H1 (cell line): ENCODE results near the gene VPS11. TPM values are rescaled to one million over a fixed set of nuclear protein-coding genes. Genes with fewer than 3 reads are reported as not detected.

ENCODE experiments used
- CTCF ChIA-PET: fragments of 300-600 bp; sonication (Branson Sonifier 250); formaldehyde crosslinking; loops from one replicate; lab custom pipeline; 2021; ENCODE audit not compliant: partially characterized antibody; lab: Charles Lee
- POLR2A ChIA-PET: fragments of 300-600 bp; sonication (Branson Sonifier 250); formaldehyde crosslinking; loops from one replicate; lab custom pipeline; 2021; ENCODE audit warnings: inconsistent platforms; ENCODE audit not compliant: partially characterized antibody; lab: Charles Lee
- DNase-seq, 2 experiments: peaks; one replicate each; pipeline versions ENCODE4 v3.0.0 to v3.0.0-alpha.2; 2010 to 2022; ENCODE audit warnings: low spot score in 2 of 2, low read depth in 1 of 2, mixed read lengths in 1 of 2
- FAIRE-seq: peaks from 2 replicates; lab custom pipeline; 2011; peaks lifted over from hg19 to GRCh38; lab: Jason Lieb, UNC
- H2AFZ ChIP-seq: 2 replicates; pipeline ENCODE4 v1.8.1; 2012; ENCODE audit warnings: low read length, inconsistent platforms
- H2AK5ac ChIP-seq: 2 replicates; pipeline ENCODE4 v1.6.1; 2013; ENCODE audit warnings: low read depth, low read length
- H2BK120ac ChIP-seq: replicated peaks from 2 replicates; pipeline ENCODE3; 2013; ENCODE audit warnings: low read depth, low read length, inconsistent platforms
- H2BK12ac ChIP-seq: 2 replicates; pipeline ENCODE4 v1.6.1; 2013; ENCODE audit warnings: low read depth, low read length
- H2BK15ac ChIP-seq: 2 replicates; pipeline ENCODE4 v1.6.1; 2013; ENCODE audit warnings: low read length
- H2BK20ac ChIP-seq: 2 replicates; pipeline ENCODE4 v1.6.1; 2013; ENCODE audit warnings: low read length
- H2BK5ac ChIP-seq: 2 replicates; pipeline ENCODE4 v1.6.1; 2013; ENCODE audit warnings: low read depth, low read length
- H3K14ac ChIP-seq: 2 replicates; pipeline ENCODE4 v1.6.1; 2013; ENCODE audit warnings: inconsistent platforms; ENCODE audit not compliant: insufficient read length
- H3K18ac ChIP-seq: 2 replicates; pipeline ENCODE4 v1.6.1; 2013; ENCODE audit warnings: low read length; ENCODE audit errors: extremely low read depth
- H3K23ac ChIP-seq: 2 replicates; pipeline ENCODE4 v1.6.1; 2013; ENCODE audit warnings: inconsistent platforms; ENCODE audit not compliant: insufficient read length
- H3K23me2 ChIP-seq: 2 replicates; pipeline ENCODE4 v1.6.1; 2013; ENCODE audit warnings: low read depth, low read length
- H3K27ac ChIP-seq: 2 replicates; pipeline ENCODE4 v1.6.1; 2011; ENCODE audit warnings: low read depth, low read length, inconsistent platforms
- H3K27me3 ChIP-seq, 4 experiments: replicated peaks in 1 of 4; 1 replicate in 1 of 4; 2 replicates in 3 of 4; pipeline versions ENCODE4 v1.6.1 to v1.8.1; 2011 to 2013; ENCODE audit warnings: low read length in 3 of 4, mild to moderate bottlenecking in 3 of 4, inconsistent platforms in 2 of 4, mixed read lengths in 2 of 4, moderate library complexity in 1 of 4; ENCODE audit not compliant: control insufficient read depth in 3 of 4, insufficient read depth in 3 of 4; ENCODE audit errors: extremely low read depth in 1 of 4
- H3K36me3 ChIP-seq, 4 experiments: 2 replicates each; pipeline versions ENCODE4 v1.6.1 to v1.8.1; 2011 to 2013; ENCODE audit warnings: mild to moderate bottlenecking in 4 of 4, low read length in 3 of 4, moderate library complexity in 2 of 4, control low read depth in 1 of 4, inconsistent platforms in 1 of 4; ENCODE audit not compliant: insufficient read depth in 4 of 4, control insufficient read depth in 2 of 4
- H3K4ac ChIP-seq: replicated peaks from 2 replicates; pipeline ENCODE3; 2013; ENCODE audit warnings: low read length, low read depth, mixed read lengths, inconsistent platforms; ENCODE audit not compliant: insufficient read length
- H3K4me1 ChIP-seq, 4 experiments: replicated peaks in 1 of 4; 1 replicate in 1 of 4; 2 replicates in 3 of 4; pipeline versions ENCODE4 v1.6.1 to v1.8.1; 2011 to 2013; ENCODE audit warnings: low read length in 3 of 4, inconsistent platforms in 2 of 4, mixed read lengths in 1 of 4; ENCODE audit not compliant: insufficient read depth in 4 of 4, control insufficient read depth in 3 of 4
- H3K4me2 ChIP-seq, 2 experiments: 2 replicates each; pipeline versions ENCODE4 v1.6.1 to v1.8.1; 2011 to 2013; ENCODE audit warnings: low read depth in 2 of 2, low read length in 2 of 2, control low read depth in 1 of 2, inconsistent platforms in 1 of 2, mild to moderate bottlenecking in 1 of 2; ENCODE audit not compliant: insufficient read depth in 1 of 2
- H3K4me3 ChIP-seq, 4 experiments: fragments of 200-600, 300-600 bp in 1 of 4; sonication (generic), shearing (Covaris generic), sonication (Bioruptor Twin) in 1 of 4; 2 replicates each; pipeline versions ENCODE4 v1.5.1 to v1.8.1; 2011 to 2016; ENCODE audit warnings: low read length in 4 of 4, low read depth in 3 of 4, control low read depth in 2 of 4, inconsistent platforms in 2 of 4, mild to moderate bottlenecking in 2 of 4, mixed read lengths in 1 of 4, moderate library complexity in 1 of 4; ENCODE audit not compliant: insufficient read depth in 2 of 4; ENCODE audit errors: extremely low read depth in 1 of 4
- H3K56ac ChIP-seq: replicated peaks from 2 replicates; pipeline ENCODE3; 2013; ENCODE audit warnings: low read depth, mild to moderate bottlenecking, mixed read lengths, low read length, inconsistent platforms; ENCODE audit not compliant: insufficient read length
- H3K79me1 ChIP-seq: 2 replicates; pipeline ENCODE4 v1.6.1; 2013; ENCODE audit warnings: low read depth, low read length, control low read depth
- H3K79me2 ChIP-seq, 2 experiments: 2 replicates each; pipeline versions ENCODE4 v1.6.1 to v1.8.1; 2012 to 2013; ENCODE audit warnings: low read length in 2 of 2, mild to moderate bottlenecking in 2 of 2, inconsistent platforms in 1 of 2; ENCODE audit not compliant: insufficient read depth in 2 of 2, control insufficient read depth in 1 of 2
- H3K9ac ChIP-seq, 4 experiments: replicated peaks in 1 of 4; 1 replicate in 1 of 4; 2 replicates in 3 of 4; pipeline versions ENCODE4 v1.6.1 to v1.8.1; 2011 to 2013; ENCODE audit warnings: low read depth in 3 of 4, low read length in 3 of 4, control low read depth in 2 of 4, mild to moderate bottlenecking in 2 of 4, moderate library complexity in 2 of 4, inconsistent platforms in 1 of 4; ENCODE audit errors: extremely low read depth in 1 of 4
- H3K9me3 ChIP-seq, 2 experiments: 2 replicates each; pipeline versions ENCODE4 v1.6.1 to v1.8.1; 2012 to 2013; ENCODE audit warnings: mild to moderate bottlenecking in 2 of 2, moderate library complexity in 2 of 2, control low read depth in 1 of 2, inconsistent platforms in 1 of 2, low read depth in 1 of 2, low read length in 1 of 2, mixed read lengths in 1 of 2; ENCODE audit not compliant: insufficient read depth in 2 of 2
- H4K20me1 ChIP-seq, 2 experiments: replicated peaks in 1 of 2; 2 replicates each; pipeline versions ENCODE3 to v1.8.1; 2011 to 2013; ENCODE audit warnings: inconsistent platforms in 2 of 2, low read length in 2 of 2, mild to moderate bottlenecking in 1 of 2; ENCODE audit not compliant: insufficient read depth in 2 of 2, control insufficient read depth in 1 of 2
- H4K5ac ChIP-seq: 2 replicates; pipeline ENCODE4 v1.6.1; 2013; ENCODE audit warnings: low read length, low read depth, mixed read lengths, inconsistent platforms; ENCODE audit not compliant: insufficient read length
- H4K8ac ChIP-seq: 2 replicates; pipeline ENCODE4 v1.8.0; 2013; ENCODE audit warnings: mild to moderate bottlenecking, moderate library complexity, low read length, inconsistent platforms; ENCODE audit not compliant: insufficient read depth; ENCODE audit errors: extremely low read depth
- H4K91ac ChIP-seq: replicated peaks from 2 replicates; pipeline ENCODE3; 2013; ENCODE audit warnings: low read length, mixed read lengths, inconsistent platforms; ENCODE audit not compliant: insufficient read length
- ATF2 ChIP-seq: IDR thresholded peaks from 2 replicates; pipeline ENCODE4 v1.6.1; 2012; ENCODE audit warnings: low read length, inconsistent platforms
- CBX5 ChIP-seq: fragments of 300-800, 300-1000 bp; sonication (generic); IDR thresholded peaks from 2 replicates; pipeline ENCODE4 v1.7.1; 2016; ENCODE audit warnings: antibody characterized with exemption, low read length, low read depth
- CTCF ChIP-seq, 3 experiments: IDR thresholded peaks; 1 replicate in 2 of 3; 2 replicates in 1 of 3; pipeline versions ENCODE4 v1.5.1 to v1.6.1; 2011; ENCODE audit warnings: low read length in 3 of 3, mild to moderate bottlenecking in 3 of 3, inconsistent platforms in 2 of 3, low read depth in 1 of 3, moderate library complexity in 1 of 3; ENCODE audit not compliant: insufficient read depth in 1 of 3; ENCODE audit errors: control extremely low read depth in 1 of 3
- RFX5 ChIP-seq: IDR thresholded peaks from 2 replicates; pipeline ENCODE4 v1.6.1; 2011; ENCODE audit warnings: low read depth, low read length, improper control_type of control experiment, borderline replicate concordance
- RXRA ChIP-seq: IDR thresholded peaks from 2 replicates; pipeline ENCODE4 v1.6.1; 2011; ENCODE audit warnings: low read depth, mild to moderate bottlenecking, low read length, moderate library complexity; ENCODE audit not compliant: insufficient read depth
- SP1 ChIP-seq: IDR thresholded peaks from 2 replicates; pipeline ENCODE4 v1.6.1; 2011; ENCODE audit warnings: low read depth, low read length
- SP2 ChIP-seq: IDR thresholded peaks from 2 replicates; pipeline ENCODE4 v1.6.1; 2012; ENCODE audit warnings: mild to moderate bottlenecking, low read length, inconsistent platforms
- SUZ12 ChIP-seq: fragments of 200-600 bp; sonication (generic); IDR thresholded peaks from 2 replicates; pipeline ENCODE4 v1.6.1; 2012; ENCODE audit warnings: mild to moderate bottlenecking, inconsistent platforms, low read length, moderate library complexity, mixed read lengths
- WGBS, 2 experiments: shearing (Covaris generic) in 1 of 2; methylation state at CpG; one replicate each; pipeline versions ENCODE4 v1.1.6 to v1.1.7; 2013 to 2015; ENCODE audit warnings: low lambda C conversion rate in 2 of 2, mixed read lengths in 2 of 2, inconsistent platforms in 1 of 2, low coverage in 1 of 2, missing lambda C conversion rate in 1 of 2; ENCODE audit not compliant: insufficient replicate concordance in 2 of 2, insufficient coverage in 1 of 2, insufficient read length in 1 of 2; ENCODE audit errors: extremely low coverage in 1 of 2, missing lambda C conversion rate in 1 of 2; 5-methylcytosine and 5-hydroxymethylcytosine counted together
- polyA plus RNA-seq, 7 experiments: library from polyadenylated mRNA; depleted of rRNA in 3 of 7; stranded (reverse) in 5 of 7; unstranded in 2 of 7; fragments of >200 nt in 5 of 7; fragments of 200-250 nt in 2 of 7; gene quantifications; 1 replicate in 5 of 7; 2 replicates in 1 of 7; 4 replicates in 1 of 7; pipeline versions ENCODE4 v1.2.1 to v1.2.3, GENCODE V29; 2011 to 2013; ENCODE audit warnings: missing spikeins in 2 of 7, mixed read lengths in 2 of 7
- total RNA-seq: library from RNA; stranded (reverse); fragmentation: NEBNext Ultra II Directional; extraction: Animal tissue kit (Norgen Biotek cat#: 25700); gene quantifications from 2 replicates; pipeline ENCODE4 v1.2.1, GENCODE V29; 2021

VPS11 gene
- total and polyA plus RNA-seq, 2 of the 8 experiments (the other 6 are each of a cell fraction or from before 2014, with no cell fraction given) = 13.1 to 15.5 TPM

GRCh38 chr11:119051440-119052162 is 16.0 kb upstream of the VPS11 start:
- no peak overlapping the region for H2BK5ac ChIP-seq
- CTCF ChIA-PET = interaction anchor here (0.6 to 1.8 kb wide), 5 partner anchors 9 to 362 kb away, joined by 3 to 7 read pairs (median 4); partner anchors contain the start of gene VPS11
- FAIRE-seq (no peak), DNase-seq (no peak)
- H3K27ac ChIP-seq = no peak overlapping the region
- H3K4ac ChIP-seq = no peak overlapping the region
- H2AFZ ChIP-seq = no peak overlapping the region
- H3K4me1 ChIP-seq = peaks cover 0 to 5% (median 2%) of the 10 kb centered on the region in 4 experiments; a peak in 4 of 7 replicates
- no peak overlapping the region for H4K5ac ChIP-seq
- no peak overlapping the region for H2BK120ac ChIP-seq
- peaks cover 16% of the 10 kb centered on the region for H3K79me1 ChIP-seq
- peaks cover 3 to 36% of the 10 kb centered on the region in 2 experiments for H4K20me1 ChIP-seq
- no peak overlapping the region for H4K8ac ChIP-seq
- H3K18ac ChIP-seq = no peak overlapping the region
- peaks cover 8 to 21% of the 10 kb centered on the region in 2 experiments; a peak in 3 of 4 replicates for H3K79me2 ChIP-seq
- H2BK20ac ChIP-seq = no peak overlapping the region
- no peaks in the 10 kb centered on the region for H3K27me3 ChIP-seq
- H3K4me2 ChIP-seq = no peak overlapping the region
- no peak overlapping the region for H3K9ac ChIP-seq
- no peak overlapping the region for H3K4me3 ChIP-seq
- no peak overlapping the region for H3K14ac ChIP-seq
- no peak overlapping the region for H2BK12ac ChIP-seq
- no peaks in the 10 kb centered on the region for H3K9me3 ChIP-seq
- H3K23me2 ChIP-seq = peaks cover 4% of the 10 kb centered on the region
- no peak overlapping the region for H3K23ac ChIP-seq
- POLR2A ChIA-PET = interaction anchor here (0.9 to 2.4 kb wide), 9 partner anchors 10 to 44 kb away, joined by 3 to 14 read pairs (median 5); partner anchors contain the start of genes HMBS and VPS11
- no peak overlapping the region for H4K91ac ChIP-seq
- H3K36me3 ChIP-seq = peaks cover 59 to 86% (median 83%) of the 10 kb centered on the region in 4 experiments
- H3K56ac ChIP-seq = no peak overlapping the region
- 88% methylated on average over 17 of the region's 17 CpGs; no CpG with 5 or more reads in 1 of the 2 experiments for WGBS, 2 experiments
- no peak overlapping the region for H2BK15ac ChIP-seq
- no peak overlapping the region for H2AK5ac ChIP-seq
- TF ChIP-seq ATF2 (no peak), RFX5 (no peak), SP2 (no peak), SUZ12 (no peak), SP1 (no peak), CTCF (IDR thresholded peaks at IDR 0.05; ENCODE audit: control extremely low read depth in 1 of 3, insufficient read depth in 1 of 3, low read depth in 1 of 3, low read length in 3 of 3) (no peak), CBX5 (no peak), RXRA (no peak)
